ENCODE data around the gene SLC5A4. TPM values are rescaled to one million over a fixed set of nuclear protein-coding genes. Genes with fewer than 3 reads are reported as not detected.
"Not testable (repeated sequence)": the region's sequence is repeated elsewhere in the genome, so short reads cannot be mapped to it uniquely, and the experiment has no call there.

Gene SLC5A4
- total RNA-seq, 2 experiments from 2014 or later = not detected

GRCh38 chr22:32200752-32201151 is 54.4 kb downstream of the SLC5A4 start:
- peak overlapping the region; percentile 18 for H3K4me3 Mint-ChIP-seq
- peak; percentile 10 for TF ChIP-seq CTCF (IDR thresholded peaks at IDR 0.05)
- H3K36me3 Mint-ChIP-seq (ENCODE audit: low read depth) = no peaks in the 10 kb centered on the region
- DNase-seq (peak in 5 of 14 experiments; percentile 20 to 72 (median 52)), ATAC-seq (ENCODE audit: poor library complexity) (no peak)
- peaks cover 53% of the 10 kb centered on the region for H3K4me1 ChIP-seq (ENCODE audit: insufficient read depth, low read length)
- H3K9me3 ChIP-seq (ENCODE audit: control insufficient read depth in 1 of 2, insufficient read depth in 1 of 2, low read length in 2 of 2) = peaks cover 0 to 6% of the 10 kb centered on the region in 2 experiments
- no peaks in the 10 kb centered on the region for H3K9me3 Mint-ChIP-seq
- POLR2A ChIA-PET = interaction anchor here (0.6 kb wide), 1 partner anchor 505 kb away, joined by 4 read pairs; no protein-coding TSS in a partner anchor
- H3K27ac ChIP-seq (ENCODE audit: low read depth in 1 of 2, low read length in 2 of 2) = no peak overlapping the region
- no peaks in the 10 kb centered on the region for H3K36me3 ChIP-seq (ENCODE audit: insufficient read depth, low read length)
- H3K27me3 ChIP-seq (ENCODE audit: control insufficient read depth in 1 of 2, insufficient read depth in 2 of 2, low read length in 2 of 2) = peaks cover 9% of the 10 kb centered on the region in 2 experiments
- intact Hi-C loops (cut with DNase I, micrococcal nuclease) = loop anchor here in 1 of 2 experiments (5.0 kb wide), 2 partner anchors 67 to 272 kb away; partner anchors contain the start of gene FBXO7
- H3K27ac Mint-ChIP-seq = peak overlapping the region; percentile 13
- peaks cover 23% of the 10 kb centered on the region for H3K27me3 Mint-ChIP-seq
- H3K4me3 ChIP-seq (ENCODE audit: low read length) = no peak overlapping the region
- CTCF ChIA-PET = interaction anchor here (2.1 kb wide), 1 partner anchor 65 kb away, joined by 4 read pairs; no protein-coding TSS in a partner anchor
- peaks cover 48% of the 10 kb centered on the region for H3K4me1 Mint-ChIP-seq (ENCODE audit: low read depth)

- H3K27ac ChIP-seq (ENCODE audit: low read depth in 1 of 2, low read length in 2 of 2) = no peak overlapping the region
- no peaks in the 10 kb centered on the region for H3K9me3 Mint-ChIP-seq
- H3K27ac Mint-ChIP-seq = no peak overlapping the region
- no peaks in the 10 kb centered on the region for H3K36me3 Mint-ChIP-seq (ENCODE audit: low read depth)
- intact Hi-C loops (cut with DNase I, micrococcal nuclease) = loop anchor here in 1 of 2 experiments (5.0 kb wide), 2 partner anchors 67 to 272 kb away; partner anchors contain the start of gene FBXO7
- TF ChIP-seq CTCF (IDR thresholded peaks at IDR 0.05) = no peak
- CTCF ChIA-PET = no interaction called here
- ATAC-seq (ENCODE audit: poor library complexity) (no peak), DNase-seq (peak in 1 of 14 experiments; percentile 3)
- peaks cover 9% of the 10 kb centered on the region in 2 experiments for H3K27me3 ChIP-seq (ENCODE audit: control insufficient read depth in 1 of 2, insufficient read depth in 2 of 2, low read length in 2 of 2)
- no peak overlapping the region for H3K4me3 ChIP-seq (ENCODE audit: low read length)
- H3K4me3 Mint-ChIP-seq = no peak overlapping the region
- no peaks in the 10 kb centered on the region for H3K36me3 ChIP-seq (ENCODE audit: insufficient read depth, low read length)
- POLR2A ChIA-PET = no interaction called here
- H3K4me1 Mint-ChIP-seq (ENCODE audit: low read depth) = peaks cover 46% of the 10 kb centered on the region
- H3K9me3 ChIP-seq (ENCODE audit: control insufficient read depth in 1 of 2, insufficient read depth in 1 of 2, low read length in 2 of 2) = peaks cover 0 to 6% of the 10 kb centered on the region in 2 experiments
- H3K27me3 Mint-ChIP-seq = peaks cover 21% of the 10 kb centered on the region
- peaks cover 49% of the 10 kb centered on the region for H3K4me1 ChIP-seq (ENCODE audit: insufficient read depth, low read length)
These were observed 55.2 kb downstream of the SLC5A4 start for GRCh38 chr22:32199961-32200360.

- TF ChIP-seq CTCF (IDR thresholded peaks at IDR 0.05) = no peak
- no peak for DNase-seq
- H3K4me3 ChIP-seq (ENCODE audit: low read length) = no peak overlapping the region
- H3K4me3 Mint-ChIP-seq = no peak overlapping the region
- ATAC-seq (ENCODE audit: poor library complexity) = no peak
- ChIA-PET CTCF (no interaction called here), POLR2A (interaction anchor here (1.2 kb wide), 1 partner anchor 11 kb away, joined by 3 read pairs; no protein-coding TSS in a partner anchor)
- H3K9me3 ChIP-seq (ENCODE audit: control insufficient read depth in 1 of 2, insufficient read depth in 1 of 2, low read length in 2 of 2) = peaks cover 0 to 6% of the 10 kb centered on the region in 2 experiments
- no peak overlapping the region for H3K27ac Mint-ChIP-seq
- peaks cover 40% of the 10 kb centered on the region for H3K4me1 Mint-ChIP-seq (ENCODE audit: low read depth)
- H3K36me3 Mint-ChIP-seq (ENCODE audit: low read depth) = no peaks in the 10 kb centered on the region
- H3K36me3 ChIP-seq (ENCODE audit: insufficient read depth, low read length) = no peaks in the 10 kb centered on the region
- peaks cover 15% of the 10 kb centered on the region for H3K27me3 Mint-ChIP-seq
- H3K27me3 ChIP-seq (ENCODE audit: control insufficient read depth in 1 of 2, insufficient read depth in 2 of 2, low read length in 2 of 2) = peaks cover 3 to 9% of the 10 kb centered on the region in 2 experiments
- H3K9me3 Mint-ChIP-seq = no peaks in the 10 kb centered on the region
- H3K27ac ChIP-seq (ENCODE audit: low read depth in 1 of 2, low read length in 2 of 2) = no peak overlapping the region
- intact Hi-C loops (cut with DNase I, micrococcal nuclease) = no loop called here
- peaks cover 46% of the 10 kb centered on the region for H3K4me1 ChIP-seq (ENCODE audit: insufficient read depth, low read length)
These were observed 55.8 kb downstream of the SLC5A4 start for GRCh38 chr22:32199341-32199740.

- H3K4me3 ChIP-seq (ENCODE audit: low read length); H3K27me3 ChIP-seq (ENCODE audit: control insufficient read depth in 1 of 2, insufficient read depth in 2 of 2, low read length in 2 of 2); H3K27ac Mint-ChIP-seq; H3K27ac ChIP-seq (ENCODE audit: low read depth in 1 of 2, low read length in 2 of 2); H3K4me3 Mint-ChIP-seq; H3K9me3 ChIP-seq (ENCODE audit: control insufficient read depth in 1 of 2, insufficient read depth in 1 of 2, low read length in 2 of 2); H3K36me3 ChIP-seq (ENCODE audit: insufficient read depth, low read length); intact Hi-C loops (cut with DNase I, micrococcal nuclease); H3K9me3 Mint-ChIP-seq; CTCF ChIA-PET; H3K27me3 Mint-ChIP-seq; ATAC-seq (ENCODE audit: poor library complexity); H3K36me3 Mint-ChIP-seq (ENCODE audit: low read depth); DNase-seq: not testable (repeated sequence)
- H3K4me1 ChIP-seq (ENCODE audit: insufficient read depth, low read length) = peaks cover 30% of the 10 kb centered on the region
- POLR2A ChIA-PET = interaction anchor here (1.2 kb wide), 1 partner anchor 9 kb away, joined by 3 read pairs; no protein-coding TSS in a partner anchor
- H3K4me1 Mint-ChIP-seq (ENCODE audit: low read depth) = peaks cover 26% of the 10 kb centered on the region
These were observed 57.5 kb downstream of the SLC5A4 start for GRCh38 chr22:32197553-32198226.

- peaks cover 12% of the 10 kb centered on the region for H3K4me1 ChIP-seq (ENCODE audit: insufficient read depth, low read length)
- H3K4me1 Mint-ChIP-seq (ENCODE audit: low read depth); ATAC-seq (ENCODE audit: poor library complexity); H3K27ac ChIP-seq (ENCODE audit: low read depth in 1 of 2, low read length in 2 of 2); H3K9me3 ChIP-seq (ENCODE audit: control insufficient read depth in 1 of 2, insufficient read depth in 1 of 2, low read length in 2 of 2); H3K9me3 Mint-ChIP-seq; H3K4me3 Mint-ChIP-seq; H3K27me3 ChIP-seq (ENCODE audit: control insufficient read depth in 1 of 2, insufficient read depth in 2 of 2, low read length in 2 of 2); H3K36me3 Mint-ChIP-seq (ENCODE audit: low read depth); H3K36me3 ChIP-seq (ENCODE audit: insufficient read depth, low read length); H3K27ac Mint-ChIP-seq; H3K27me3 Mint-ChIP-seq; POLR2A ChIA-PET; intact Hi-C loops (cut with DNase I, micrococcal nuclease); H3K4me3 ChIP-seq (ENCODE audit: low read length); DNase-seq; CTCF ChIA-PET: not testable (repeated sequence)
These were observed 59.2 kb downstream of the SLC5A4 start for GRCh38 chr22:32195900-32196299.
